HCT116 (cell line): ENCODE measurements around the gene FAM200B. TPM values are rescaled to one million over a fixed set of nuclear protein-coding genes. Genes with fewer than 3 reads are reported as not detected.

Experiments used
- ATAC-seq: fragments of 200-7000 bp; cut with Tn5 transposase; 2 replicates; pipeline ENCODE4 v1.9.1; 2020; ENCODE audit warnings: mild to moderate bottlenecking, moderate library complexity
- BruUV-seq: library from RNA; stranded (reverse); fragments of 400-500 nt; replicated peaks from 2 replicates; lab custom pipeline; 2021; lab: Mats Ljungman, UMichigan
- CTCF ChIA-PET: fragments of 300-600 bp; sonication (Branson Sonifier 250); formaldehyde crosslinking; loops from one replicate; lab custom pipeline; 2021; ENCODE audit warnings: antibody characterized with exemption; lab: Charles Lee
- POLR2A ChIA-PET: fragments of 300-600, 350-600 bp; sonication (Branson Sonifier 250); formaldehyde crosslinking; loops from one replicate; lab custom pipeline; 2021; ENCODE audit warnings: antibody characterized with exemption; lab: Charles Lee
- RAD21 ChIA-PET, 2 experiments: fragments of 300-600 bp; sonication (Branson Sonifier 250); formaldehyde crosslinking; loops; one replicate each; lab custom pipeline; 2023; ENCODE audit warnings: low total read pairs in 2 of 2; ENCODE audit not compliant: uncharacterized antibody in 2 of 2, unreplicated experiment in 2 of 2, low non-redundant PET in 1 of 2; lab: Charles Lee
- DNase-seq: peaks from one replicate; pipeline ENCODE4 v3.0.0-alpha.2; 2010; ENCODE audit warnings: low read depth, low spot score
- H2AFZ ChIP-seq: fragments of 200-600 bp; shearing (Covaris generic), sonication (generic); 2 replicates; pipeline ENCODE4 v1.6.1; 2017; ENCODE audit warnings: low read depth, mixed run types, mixed read lengths, antibody characterized with exemption, low read length; ENCODE audit not compliant: poor library complexity, severe bottlenecking
- H3K27ac ChIP-seq: 2 replicates; pipeline ENCODE4 v1.5.1; 2012; ENCODE audit warnings: low read depth, low read length
- H3K27me3 ChIP-seq: fragments of 200-600 bp; sonication (generic); 2 replicates; pipeline ENCODE4 v1.6.1; 2016; ENCODE audit warnings: mixed run types, low read length, mixed read lengths; ENCODE audit not compliant: insufficient read depth
- H3K36me3 ChIP-seq, 2 experiments: fragments of 200-500 bp in 1 of 2; fragments of 200-600 bp in 1 of 2; sonication (Bioruptor generic) in 1 of 2; sonication (generic) in 1 of 2; 2 replicates each; pipeline versions ENCODE4 v1.5.1 to v1.6.1; 2014 to 2016; ENCODE audit warnings: low read length in 2 of 2, inconsistent platforms in 1 of 2, mixed read lengths in 1 of 2, mixed run types in 1 of 2; ENCODE audit not compliant: insufficient read depth in 2 of 2, control insufficient read depth in 1 of 2
- H3K4me1 ChIP-seq, 2 experiments: fragments of 200-600 bp in 1 of 2; sonication (generic) in 1 of 2; 2 replicates each; pipeline versions ENCODE4 v1.5.1 to v1.6.1; 2012 to 2017; ENCODE audit warnings: low read length in 2 of 2, inconsistent platforms in 1 of 2, mild to moderate bottlenecking in 1 of 2, mixed read lengths in 1 of 2, mixed run types in 1 of 2, moderate library complexity in 1 of 2; ENCODE audit not compliant: insufficient read depth in 2 of 2, control insufficient read depth in 1 of 2
- H3K4me2 ChIP-seq: fragments of 200-600 bp; sonication (generic); 2 replicates; pipeline ENCODE4 v1.6.1; 2017; ENCODE audit warnings: mixed run types, low read length, mixed read lengths
- H3K4me3 ChIP-seq, 2 experiments: fragments of 200-600 bp in 1 of 2; sonication (generic) in 1 of 2; replicated peaks in 1 of 2; 2 replicates each; pipeline ENCODE4 v1.5.1; 2011 to 2016; ENCODE audit warnings: low read length in 2 of 2, control low read depth in 1 of 2, low read depth in 1 of 2, mild to moderate bottlenecking in 1 of 2, mixed read lengths in 1 of 2, mixed run types in 1 of 2
- H3K79me2 ChIP-seq: fragments of 200-600 bp; sonication (generic); 2 replicates; pipeline ENCODE4 v1.6.1; 2017; ENCODE audit warnings: mild to moderate bottlenecking, mixed run types, low read length, moderate library complexity, mixed read lengths; ENCODE audit not compliant: insufficient read depth
- H3K9ac ChIP-seq: fragments of 200-600 bp; sonication (generic); 2 replicates; pipeline ENCODE4 v1.6.1; 2016; ENCODE audit warnings: low read length, mixed read lengths
- H3K9me2 ChIP-seq: fragments of 200-600 bp; sonication (generic), shearing (Covaris generic); 2 replicates; pipeline ENCODE4 v1.6.1; 2017; ENCODE audit warnings: mixed run types, mild to moderate bottlenecking, moderate library complexity; ENCODE audit not compliant: insufficient read depth
- H3K9me3 ChIP-seq, 2 experiments: fragments of 200-500 bp in 1 of 2; fragments of 200-600 bp in 1 of 2; sonication (Bioruptor generic) in 1 of 2; sonication (generic) in 1 of 2; 2 replicates each; pipeline ENCODE4 v1.6.1; 2014 to 2017; ENCODE audit warnings: low read length in 2 of 2, mixed read lengths in 2 of 2, inconsistent platforms in 1 of 2, low read depth in 1 of 2, mild to moderate bottlenecking in 1 of 2, mixed run types in 1 of 2, moderate library complexity in 1 of 2; ENCODE audit not compliant: control insufficient read depth in 1 of 2, insufficient read depth in 1 of 2
- H4K20me1 ChIP-seq: fragments of 200-600 bp; sonication (generic), shearing (Covaris generic); 2 replicates; pipeline ENCODE4 v1.6.1; 2017; ENCODE audit warnings: mixed run types, mild to moderate bottlenecking, moderate library complexity; ENCODE audit not compliant: insufficient read depth
- REST ChIP-seq: IDR thresholded peaks from 2 replicates; pipeline ENCODE4 v1.6.1; 2012; ENCODE audit warnings: low read depth
- ZBTB33 ChIP-seq: IDR thresholded peaks from 2 replicates; pipeline ENCODE4 v1.6.1; 2011; ENCODE audit warnings: mild to moderate bottlenecking, low read length, moderate library complexity; ENCODE audit not compliant: insufficient replicate concordance; ENCODE audit errors: extremely low read depth
- intact Hi-C: fragments of 100-400 bp; cut with micrococcal nuclease; formaldehyde crosslinking; loops from 2 replicates; pipeline ENCODE4 v1.10.0; 2022
- total RNA-seq: library from RNA; stranded (reverse); gene quantifications from one replicate; pipeline ENCODE4 v1.2.1, GENCODE V29; 2021; ENCODE audit not compliant: unreplicated experiment

The FAM200B gene
- total RNA-seq, 1 experiment from 2014 or later, result 26.1 TPM

GRCh38 chr4:15673337-15673736 lies 8.3 kb upstream of the FAM200B start (continued):
- TF ChIP-seq REST, result no peak

GRCh38 chr4:15674046-15674445 lies 7.6 kb upstream of the FAM200B start:
- H3K79me2 ChIP-seq, result peaks cover 99% of the 10 kb centered on the region
- ATAC-seq (no peak), DNase-seq (no peak)
- no peaks in the 10 kb centered on the region for H3K36me3 ChIP-seq
- H3K27me3 ChIP-seq, result no peaks in the 10 kb centered on the region
- no TSS peak for BruUV-seq
- ChIA-PET POLR2A (no interaction called here), RAD21 (no interaction called here), CTCF (no interaction called here)
- H3K4me2 ChIP-seq, result no peak overlapping the region
- H3K4me1 ChIP-seq, result peaks cover 16 to 36% of the 10 kb centered on the region in 2 experiments
- intact Hi-C loops, result no loop called here
- TF ChIP-seq ZBTB33, result no peak
- H3K27ac ChIP-seq, result no peak overlapping the region
- no peak overlapping the region for H2AFZ ChIP-seq
- H4K20me1 ChIP-seq, result no peaks in the 10 kb centered on the region
- H3K9me2 ChIP-seq, result no peaks in the 10 kb centered on the region
- H3K9me3 ChIP-seq, result no peaks in the 10 kb centered on the region
- no peak overlapping the region for H3K4me3 ChIP-seq
- H3K9ac ChIP-seq, result no peak overlapping the region
